ENCODE measurements around the gene LRRC37A.
"Not testable (repeated sequence)": the region's sequence is repeated elsewhere in the genome, so short reads cannot be mapped to it uniquely, and the experiment has no call there.

LRRC37A gene

DNA sequence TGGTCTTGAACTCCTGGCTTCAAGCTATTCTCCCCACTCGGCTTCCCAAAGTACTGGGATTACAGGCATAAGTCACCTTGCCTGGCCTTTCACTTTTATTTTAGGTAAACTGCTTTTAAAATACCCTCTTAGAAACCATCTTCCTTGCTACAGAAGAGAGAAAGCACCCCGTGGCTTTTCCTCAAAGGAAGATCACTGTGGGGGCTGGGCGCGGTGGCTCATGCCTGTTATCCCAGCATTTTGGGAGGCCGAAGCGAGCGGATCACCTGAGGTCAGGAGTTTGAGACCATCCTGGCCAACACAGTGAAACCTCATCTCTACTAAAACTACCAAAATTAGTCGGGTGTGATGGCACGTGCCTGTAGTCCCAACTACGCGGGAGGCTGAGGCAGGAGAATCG, 12.3 kb upstream of the LRRC37A start:
- H3K9ac ChIP-seq (ENCODE audit: low read length); H3K4me2 ChIP-seq (ENCODE audit: low read length); H3K14ac ChIP-seq (ENCODE audit: low read length); H3K9me3 ChIP-seq (ENCODE audit: insufficient read depth, low read depth, low read length); H4K91ac ChIP-seq (ENCODE audit: low read depth, low read length); H3K23ac ChIP-seq (ENCODE audit: low read length); DNase-seq; H3K4me3 ChIP-seq (ENCODE audit: low read depth, low read length); H3K79me1 ChIP-seq (ENCODE audit: low read length); H2BK12ac ChIP-seq (ENCODE audit: low read length); H3K4ac ChIP-seq (ENCODE audit: low read depth, low read length); H3K27ac ChIP-seq (ENCODE audit: low read depth, low read length); H2AK5ac ChIP-seq (ENCODE audit: low read length); H3K18ac ChIP-seq (ENCODE audit: low read length); H2BK5ac ChIP-seq (ENCODE audit: low read depth, low read length, poor library complexity); H3K36me3 ChIP-seq (ENCODE audit: control insufficient read depth in 1 of 2, insufficient read depth in 2 of 2, low read length in 2 of 2); H3K79me2 ChIP-seq (ENCODE audit: control insufficient read depth, insufficient read depth, low read length, poor library complexity); H4K8ac ChIP-seq (ENCODE audit: low read depth, low read length); H2AFZ ChIP-seq (ENCODE audit: insufficient read depth, low read length, poor library complexity); H3K4me1 ChIP-seq (ENCODE audit: control insufficient read depth in 1 of 2, insufficient read depth in 2 of 2, low read length in 2 of 2); H4K12ac ChIP-seq (ENCODE audit: low read depth, low read length); H2BK120ac ChIP-seq (ENCODE audit: insufficient read depth, low read length, poor library complexity); H3K27me3 ChIP-seq (ENCODE audit: insufficient read depth, low read length): not testable (repeated sequence)
- no CpG with 5 or more reads among the region's 12 CpGs for WGBS (ENCODE audit: extremely low coverage, insufficient coverage, insufficient read length)

DNA sequence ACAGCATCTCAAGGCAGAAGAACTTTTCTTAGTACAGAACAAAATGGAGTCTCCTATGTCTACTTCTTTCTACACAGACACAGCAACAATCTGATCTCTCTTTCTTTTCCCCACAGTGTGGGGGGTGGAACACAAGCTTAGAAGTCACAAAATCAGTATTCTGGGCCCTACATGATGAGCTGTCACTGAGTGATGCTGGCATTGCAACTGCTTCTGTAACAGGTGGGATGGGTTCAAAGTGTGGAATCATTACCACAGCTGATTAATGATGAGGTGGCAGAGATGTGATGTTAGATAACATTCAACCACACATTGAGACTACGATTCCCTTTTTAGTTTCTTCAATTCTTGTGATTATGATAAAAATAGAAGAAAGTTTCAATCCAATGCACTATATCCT, 10.5 kb upstream of the LRRC37A start:
- not testable (repeated sequence) for H3K9me3 ChIP-seq (ENCODE audit: insufficient read depth, low read depth, low read length); H3K23ac ChIP-seq (ENCODE audit: low read length); H3K4me3 ChIP-seq (ENCODE audit: low read depth, low read length); H3K14ac ChIP-seq (ENCODE audit: low read length); H3K36me3 ChIP-seq (ENCODE audit: control insufficient read depth in 1 of 2, insufficient read depth in 2 of 2, low read length in 2 of 2); H2AK5ac ChIP-seq (ENCODE audit: low read length); H2BK5ac ChIP-seq (ENCODE audit: low read depth, low read length, poor library complexity); H4K12ac ChIP-seq (ENCODE audit: low read depth, low read length); H2BK120ac ChIP-seq (ENCODE audit: insufficient read depth, low read length, poor library complexity); H2AFZ ChIP-seq (ENCODE audit: insufficient read depth, low read length, poor library complexity); DNase-seq; H3K9ac ChIP-seq (ENCODE audit: low read length); H3K4me2 ChIP-seq (ENCODE audit: low read length); H2BK12ac ChIP-seq (ENCODE audit: low read length); H4K91ac ChIP-seq (ENCODE audit: low read depth, low read length); H4K8ac ChIP-seq (ENCODE audit: low read depth, low read length); H3K4me1 ChIP-seq (ENCODE audit: control insufficient read depth in 1 of 2, insufficient read depth in 2 of 2, low read length in 2 of 2); H3K18ac ChIP-seq (ENCODE audit: low read length); H3K79me2 ChIP-seq (ENCODE audit: control insufficient read depth, insufficient read depth, low read length, poor library complexity); H3K4ac ChIP-seq (ENCODE audit: low read depth, low read length); H3K79me1 ChIP-seq (ENCODE audit: low read length); H3K27ac ChIP-seq (ENCODE audit: low read depth, low read length); H3K27me3 ChIP-seq (ENCODE audit: insufficient read depth, low read length)
- whole genome bisulfite sequencing (ENCODE audit: extremely low coverage, insufficient coverage, insufficient read length): no CpG with 5 or more reads among the region's 1 CpG

DNA sequence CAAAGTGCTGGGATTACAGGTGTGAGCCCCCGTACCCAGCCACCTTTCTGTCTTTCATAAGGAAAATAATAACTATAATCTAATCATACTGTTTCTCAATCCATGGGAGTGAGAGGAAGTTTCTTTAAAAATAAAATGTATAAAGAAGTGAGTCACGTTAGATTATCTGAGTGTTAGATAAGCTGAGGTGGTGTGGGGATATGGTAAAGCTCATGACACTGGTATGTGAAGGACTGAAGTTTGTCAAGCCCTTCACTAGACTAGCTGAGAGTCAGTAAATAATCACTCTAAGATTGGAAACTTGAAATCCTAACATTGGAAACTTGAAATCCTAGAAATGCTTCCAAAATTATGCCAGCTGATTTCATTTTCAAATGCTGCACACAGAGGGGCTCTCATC, 9.4 kb upstream of the LRRC37A start:
- H4K8ac ChIP-seq (ENCODE audit: low read depth, low read length): not testable (repeated sequence)

DNA sequence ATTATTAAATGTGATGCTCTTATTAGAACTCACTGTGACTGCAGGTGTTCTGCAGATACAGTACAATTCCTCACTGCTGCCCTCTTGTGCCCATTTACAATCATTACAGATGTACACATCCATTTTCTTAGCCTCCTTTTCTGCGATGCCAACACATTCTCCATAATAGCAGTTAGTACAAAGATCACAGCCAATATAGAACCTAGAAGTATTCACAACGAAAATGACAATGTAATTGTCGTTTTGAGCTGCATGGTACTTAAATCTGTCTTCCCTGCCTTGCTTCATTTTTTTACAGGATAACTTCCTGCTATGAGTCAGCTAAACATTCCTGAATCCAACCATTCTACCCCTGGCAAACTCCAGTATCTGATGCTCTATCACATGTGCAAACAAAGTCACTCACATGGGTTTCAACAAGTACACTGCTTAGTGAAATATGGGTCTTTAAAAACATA, 8.1 kb upstream of the LRRC37A start:
- H3K79me2 ChIP-seq (ENCODE audit: control insufficient read depth, insufficient read depth, low read length, poor library complexity); H3K36me3 ChIP-seq (ENCODE audit: control insufficient read depth in 1 of 2, insufficient read depth in 2 of 2, low read length in 2 of 2); H2AK5ac ChIP-seq (ENCODE audit: low read length); H3K4ac ChIP-seq (ENCODE audit: low read depth, low read length); H3K18ac ChIP-seq (ENCODE audit: low read length); H3K27me3 ChIP-seq (ENCODE audit: insufficient read depth, low read length); H2BK12ac ChIP-seq (ENCODE audit: low read length); H3K9me3 ChIP-seq (ENCODE audit: insufficient read depth, low read depth, low read length); H3K79me1 ChIP-seq (ENCODE audit: low read length); H4K12ac ChIP-seq (ENCODE audit: low read depth, low read length); H3K27ac ChIP-seq (ENCODE audit: low read depth, low read length); H3K9ac ChIP-seq (ENCODE audit: low read length); H4K91ac ChIP-seq (ENCODE audit: low read depth, low read length); H3K4me1 ChIP-seq (ENCODE audit: control insufficient read depth in 1 of 2, insufficient read depth in 2 of 2, low read length in 2 of 2); H2BK120ac ChIP-seq (ENCODE audit: insufficient read depth, low read length, poor library complexity); H4K8ac ChIP-seq (ENCODE audit: low read depth, low read length); H3K4me2 ChIP-seq (ENCODE audit: low read length); H2AFZ ChIP-seq (ENCODE audit: insufficient read depth, low read length, poor library complexity); H3K4me3 ChIP-seq (ENCODE audit: low read depth, low read length); H3K14ac ChIP-seq (ENCODE audit: low read length); H2BK5ac ChIP-seq (ENCODE audit: low read depth, low read length, poor library complexity); H3K23ac ChIP-seq (ENCODE audit: low read length): not testable (repeated sequence)
- no CpG with 5 or more reads among the region's 3 CpGs for WGBS (ENCODE audit: extremely low coverage, insufficient coverage, insufficient read length)
- peak; percentile 48 to 85 for DNase-seq

More for the DNA sequence above, 9.4 kb upstream of the LRRC37A start:
- H2BK12ac ChIP-seq (ENCODE audit: low read length); DNase-seq; H3K9me3 ChIP-seq (ENCODE audit: insufficient read depth, low read depth, low read length); H2BK120ac ChIP-seq (ENCODE audit: insufficient read depth, low read length, poor library complexity); H3K79me2 ChIP-seq (ENCODE audit: control insufficient read depth, insufficient read depth, low read length, poor library complexity); H3K14ac ChIP-seq (ENCODE audit: low read length); H3K4me3 ChIP-seq (ENCODE audit: low read depth, low read length); H3K4me1 ChIP-seq (ENCODE audit: control insufficient read depth in 1 of 2, insufficient read depth in 2 of 2, low read length in 2 of 2); H3K79me1 ChIP-seq (ENCODE audit: low read length); H3K4me2 ChIP-seq (ENCODE audit: low read length); H3K18ac ChIP-seq (ENCODE audit: low read length); H4K91ac ChIP-seq (ENCODE audit: low read depth, low read length); H3K27ac ChIP-seq (ENCODE audit: low read depth, low read length); H2AK5ac ChIP-seq (ENCODE audit: low read length); H3K27me3 ChIP-seq (ENCODE audit: insufficient read depth, low read length); H2AFZ ChIP-seq (ENCODE audit: insufficient read depth, low read length, poor library complexity); H3K23ac ChIP-seq (ENCODE audit: low read length); H3K9ac ChIP-seq (ENCODE audit: low read length); H3K36me3 ChIP-seq (ENCODE audit: control insufficient read depth in 1 of 2, insufficient read depth in 2 of 2, low read length in 2 of 2); H4K12ac ChIP-seq (ENCODE audit: low read depth, low read length); H2BK5ac ChIP-seq (ENCODE audit: low read depth, low read length, poor library complexity); H3K4ac ChIP-seq (ENCODE audit: low read depth, low read length): not testable (repeated sequence)
- WGBS (ENCODE audit: extremely low coverage, insufficient coverage, insufficient read length): no CpG with 5 or more reads among the region's 2 CpGs

Measured in trophoblast cell (in vitro differentiated cells and primary cell).